Fibroblast of lung (primary cell): ENCODE data around the gene KRTAP21-2. TPM values are rescaled to one million over a fixed set of nuclear protein-coding genes. Genes with fewer than 3 reads are reported as not detected.

Experiments
- DNase-seq, 2 donors: peaks; one replicate each; pipeline versions ENCODE4 v3.0.0 to v3.0.0-alpha.2; 2010; ENCODE audit warnings: low read depth in 2 of 2
- H2AFZ ChIP-seq: 2 replicates; pipeline ENCODE4 v1.5.1; 2012; ENCODE audit warnings: low read length, control low read depth, inconsistent platforms
- H3K27ac ChIP-seq: 2 replicates; pipeline ENCODE4 v1.5.1; 2011; ENCODE audit warnings: low read length, control low read depth; ENCODE audit not compliant: insufficient read depth
- H3K27me3 ChIP-seq: 2 replicates; pipeline ENCODE4 v1.5.1; 2011; ENCODE audit warnings: mild to moderate bottlenecking, low read length; ENCODE audit not compliant: control insufficient read depth, insufficient read depth
- H3K36me3 ChIP-seq: 2 replicates; pipeline ENCODE4 v1.5.1; 2011; ENCODE audit warnings: low read length; ENCODE audit not compliant: control insufficient read depth, insufficient read depth
- H3K4me1 ChIP-seq: 2 replicates; pipeline ENCODE4 v1.5.1; 2011; ENCODE audit warnings: low read length; ENCODE audit not compliant: control insufficient read depth, insufficient read depth; ENCODE audit errors: extremely low read depth
- H3K4me2 ChIP-seq: 2 replicates; pipeline ENCODE4 v1.5.1; 2011; ENCODE audit warnings: low read length, control low read depth; ENCODE audit not compliant: insufficient read depth; ENCODE audit errors: extremely low read depth
- H3K4me3 ChIP-seq, 4 experiments: fragments of 200-600 bp in 1 of 4; sonication (generic) in 1 of 4; replicated peaks in 1 of 4; 2 replicates each; pipeline ENCODE4 v1.5.1; 2011 to 2016; ENCODE audit warnings: low read length in 4 of 4, low read depth in 3 of 4, mild to moderate bottlenecking in 3 of 4, control low read depth in 2 of 4, inconsistent platforms in 1 of 4, mixed read lengths in 1 of 4; ENCODE audit not compliant: insufficient read depth in 1 of 4; ENCODE audit errors: control extremely low read depth in 1 of 4
- H3K79me2 ChIP-seq: 2 replicates; pipeline ENCODE4 v1.5.1; 2012; ENCODE audit warnings: mild to moderate bottlenecking, low read length, inconsistent platforms; ENCODE audit not compliant: control insufficient read depth, insufficient read depth
- H3K9ac ChIP-seq: 2 replicates; pipeline ENCODE4 v1.5.1; 2011; ENCODE audit warnings: mild to moderate bottlenecking, low read length, control low read depth; ENCODE audit not compliant: insufficient read depth
- H3K9me3 ChIP-seq: 2 replicates; pipeline ENCODE4 v1.5.1; 2012; ENCODE audit warnings: low read depth, low read length; ENCODE audit not compliant: control insufficient read depth, insufficient read depth
- H4K20me1 ChIP-seq: 2 replicates; pipeline ENCODE4 v1.5.1; 2011; ENCODE audit warnings: low read length; ENCODE audit not compliant: control insufficient read depth, insufficient read depth; ENCODE audit errors: extremely low read depth
- CTCF ChIP-seq, 2 donors: IDR thresholded peaks in 1 of 2; conservative IDR thresholded peaks in 1 of 2; 1 replicate in 1 of 2; 2 replicates in 1 of 2; pipeline ENCODE4 v1.5.1; 2011 to 2012; ENCODE audit warnings: low read length in 2 of 2, control low read depth in 1 of 2, inconsistent platforms in 1 of 2, low read depth in 1 of 2, mild to moderate bottlenecking in 1 of 2
- EZH2 ChIP-seq: IDR thresholded peaks from 2 replicates; pipeline ENCODE4 v1.5.1; 2012; ENCODE audit warnings: low read length, control low read depth, mild to moderate bottlenecking; ENCODE audit errors: missing control alignments
- polyA plus RNA-seq, 2 donors: library from polyadenylated mRNA; depleted of rRNA in 1 of 2; stranded (reverse) in 1 of 2; unstranded in 1 of 2; fragments of >200 nt; gene quantifications; 2 replicates each; pipeline ENCODE4 v1.2.1, GENCODE V29; 2011 to 2012; ENCODE audit warnings: missing spikeins in 1 of 2
- total RNA-seq: library from RNA; depleted of rRNA; stranded (reverse); fragments of >200 nt; gene quantifications from 2 replicates; pipeline ENCODE4 v1.2.1, GENCODE V29; 2014

Gene KRTAP21-2
- total and polyA plus RNA-seq, 2 donors (not counting 1 experiment from before 2014, with no cell fraction given) = not detected

GRCh38 chr21:30740462-30740861 is 6.6 kb downstream of the KRTAP21-2 start:
- no peak overlapping the region for H2AFZ ChIP-seq
- TF ChIP-seq CTCF (conservative IDR thresholded peaks at IDR 0.05 in 1 of 2, IDR thresholded peaks at IDR 0.05 in 1 of 2; ENCODE audit: low read depth in 1 of 2, low read length in 2 of 2) (no peak), EZH2 (no peak)
- H3K4me1 ChIP-seq = no peaks in the 10 kb centered on the region
- no peaks in the 10 kb centered on the region for H3K9me3 ChIP-seq
- no peaks in the 10 kb centered on the region for H3K36me3 ChIP-seq
- no peak overlapping the region for H3K4me2 ChIP-seq
- DNase-seq = no peak
- no peak overlapping the region for H3K9ac ChIP-seq
- H3K27ac ChIP-seq = no peak overlapping the region
- no peak overlapping the region for H3K4me3 ChIP-seq
- H3K79me2 ChIP-seq = no peaks in the 10 kb centered on the region
- H4K20me1 ChIP-seq = no peaks in the 10 kb centered on the region
- no peaks in the 10 kb centered on the region for H3K27me3 ChIP-seq

- no peak overlapping the region for H3K4me3 ChIP-seq
- H3K9me3 ChIP-seq = no peaks in the 10 kb centered on the region
- no peaks in the 10 kb centered on the region for H3K4me1 ChIP-seq
- TF ChIP-seq CTCF (conservative IDR thresholded peaks at IDR 0.05 in 1 of 2, IDR thresholded peaks at IDR 0.05 in 1 of 2; ENCODE audit: low read depth in 1 of 2, low read length in 2 of 2) (no peak), EZH2 (no peak)
- H3K36me3 ChIP-seq = no peaks in the 10 kb centered on the region
- no peaks in the 10 kb centered on the region for H3K27me3 ChIP-seq
- H3K27ac ChIP-seq = no peak overlapping the region
- H4K20me1 ChIP-seq = no peaks in the 10 kb centered on the region
- H3K9ac ChIP-seq = no peak overlapping the region
- H3K79me2 ChIP-seq = no peaks in the 10 kb centered on the region
- no peak for DNase-seq
- no peak overlapping the region for H3K4me2 ChIP-seq
- H2AFZ ChIP-seq = no peak overlapping the region
These were observed 14.0 kb downstream of the KRTAP21-2 start for GRCh38 chr21:30733026-30733425.

- Histone ChIP-seq H3K27ac (no peak overlapping the region), H3K36me3 (no peaks in the 10 kb centered on the region), H3K4me2 (no peak overlapping the region), H2AFZ (no peak overlapping the region), H3K27me3 (no peaks in the 10 kb centered on the region), H3K79me2 (no peaks in the 10 kb centered on the region), H3K9me3 (no peaks in the 10 kb centered on the region), H3K4me3 (no peak overlapping the region), H4K20me1 (no peaks in the 10 kb centered on the region), H3K4me1 (no peaks in the 10 kb centered on the region), H3K9ac (no peak overlapping the region)
- TF ChIP-seq CTCF (conservative IDR thresholded peaks at IDR 0.05 in 1 of 2, IDR thresholded peaks at IDR 0.05 in 1 of 2; ENCODE audit: low read depth in 1 of 2, low read length in 2 of 2) = no peak
- no peak for DNase-seq
These were observed 20.3 kb downstream of the KRTAP21-2 start for GRCh38 chr21:30726726-30727125.
